ENCODE measurements around the gene ITGA11.

GRCh38 chr15:68434021-68434420, 2.1 kb upstream of the ITGA11 start:
- TF ChIP-seq CTCF (IDR thresholded peaks at IDR 0.05) (no peak), EZH2 (IDR thresholded peaks at IDR 0.05; ENCODE audit: borderline replicate concordance, insufficient read depth, low read depth, low read length, poor library complexity, severe bottlenecking) (no peak)
